Ovary (tissue), 9 donors: ENCODE data around the gene PIMREG. TPM values are rescaled to one million over a fixed set of nuclear protein-coding genes. Genes with fewer than 3 reads are reported as not detected.

Experiments
- DNase-seq, 5 donors: peaks; one replicate each; pipeline ENCODE4 v3.0.0-alpha.2; 2019 to 2020
- H3K27ac ChIP-seq, 2 donors: fragments of 200-600 bp; one replicate each; pipeline versions ENCODE4 v1.5.1 to v1.8.0; 2019 to 2022
- H3K27me3 ChIP-seq: fragments of 200-600 bp; one replicate; pipeline ENCODE4 v1.8.0; 2022
- H3K36me3 ChIP-seq: fragments of 200-600 bp; sonication (generic); one replicate; pipeline ENCODE4 v1.5.1; 2019
- H3K4me1 ChIP-seq: one replicate; pipeline ENCODE4 v1.8.1; 2013; ENCODE audit warnings: mild to moderate bottlenecking, moderate library complexity; ENCODE audit not compliant: insufficient read depth
- H3K4me3 ChIP-seq: fragments of 200-600 bp; sonication (generic); one replicate; pipeline ENCODE4 v1.5.1; 2017
- H3K9me3 ChIP-seq, 2 donors: fragments of 200-600 bp in 1 of 2; sonication (generic) in 1 of 2; one replicate each; pipeline versions ENCODE4 v1.5.1 to v1.8.1; 2013 to 2019; ENCODE audit warnings: mild to moderate bottlenecking in 1 of 2, moderate library complexity in 1 of 2
- CTCF ChIP-seq, 3 donors: fragments of 450-650 bp in 2 of 3; fragments of 200-600 bp in 1 of 3; IDR thresholded peaks; one replicate each; pipeline versions ENCODE4 v1.5.1 to v1.8.0; 2016 to 2022; ENCODE audit warnings: antibody characterized with exemption in 3 of 3, mild to moderate bottlenecking in 1 of 3
- EP300 ChIP-seq: sonication (generic); formaldehyde crosslinking; IDR thresholded peaks from one replicate; pipeline ENCODE4 v1.6.1; 2017; ENCODE audit warnings: antibody characterized with exemption
- POLR2A ChIP-seq: fragments of 450-650 bp; IDR thresholded peaks from one replicate; pipeline ENCODE4 v1.6.1; 2017; ENCODE audit warnings: antibody characterized with exemption, mild to moderate bottlenecking, moderate library complexity
- WGBS, 3 donors: extraction: QIAGEN DNeasy Blood & Tissue Kit in 1 of 3; methylation state at CpG; one replicate each; pipeline versions ENCODE4 v1.1.5 to v1.1.7; 2013 to 2017; 5-methylcytosine and 5-hydroxymethylcytosine counted together
- intact Hi-C, 4 donors: fragments of 100-400 bp; cut with DNase I; formaldehyde crosslinking; loops; one replicate each; pipeline versions ENCODE4 v1.11.0 to v1.15.1; 2022 to 2023
- polyA plus RNA-seq, 2 donors: library from polyadenylated mRNA; stranded (reverse); fragments of 200-250 nt in 1 of 2; fragments of 350-450 nt in 1 of 2; fragmentation: Illumina TruSeq in 1 of 2; extraction: RNeasy Lipid Tissue Mini Kit (QIAGEN cat#74804) in 1 of 2; gene quantifications; one replicate each; pipeline ENCODE4 v1.2.3, GENCODE V29; 2013 to 2014
- total RNA-seq, 7 donors: library from RNA; depleted of rRNA in 2 of 7; stranded (reverse); fragments of >200 nt in 2 of 7; fragmentation: NEBNext Ultra II Directional in 3 of 7; extraction: Animal tissue kit (Norgen Biotek cat#: 25700) in 3 of 7; gene quantifications; one replicate each; pipeline versions ENCODE4 v1.1.0 to v1.2.4, GENCODE V29; 2016 to 2023
- donor health status: DM: no; HTN: no; CAD: no; lungs with moderate emphysema.
- donor health status: DM: no; HTN: no; CAD: no.
- donor health status: Bipolar disorder and iron deficiency.
- donor health status: DM: yes; HTN: yes; CAD: no.
- donor health status: DM: no; HTN: no; CAD: no.
- donor health status: DM: yes; HTN: yes; CAD: no.

The PIMREG gene
- total and polyA plus RNA-seq, 9 donors = 0.20 to 4.7 (median 0.73) TPM; not detected in 1

GRCh38 chr17:6408735-6409134, 35.5 kb upstream of the PIMREG start:
- DNase-seq = no peak
- Histone ChIP-seq H3K27ac (no peak overlapping the region), H3K27me3 (no peaks in the 10 kb centered on the region), H3K9me3 (no peaks in the 10 kb centered on the region), H3K36me3 (no peaks in the 10 kb centered on the region), H3K4me1 (no peaks in the 10 kb centered on the region), H3K4me3 (no peak overlapping the region)
- no peak for TF ChIP-seq EP300
- no peak for TF ChIP-seq POLR2A
- TF ChIP-seq CTCF (IDR thresholded peaks at IDR 0.05) = no peak
- intact Hi-C loops = no loop called here
- WGBS, 3 donors = 48 to 65% (median 52%) methylated on average over 10 of the region's 10 CpGs

GRCh38 chr17:6413065-6413464, 31.2 kb upstream of the PIMREG start:
- intact Hi-C loops = no loop called here
- no peak overlapping the region for H3K4me3 ChIP-seq
- no peak overlapping the region for H3K27ac ChIP-seq
- no peaks in the 10 kb centered on the region for H3K36me3 ChIP-seq
- no peaks in the 10 kb centered on the region for H3K9me3 ChIP-seq
- no peak for DNase-seq
- no peaks in the 10 kb centered on the region for H3K27me3 ChIP-seq
- no peaks in the 10 kb centered on the region for H3K4me1 ChIP-seq
- no peak for TF ChIP-seq EP300
- no peak for TF ChIP-seq CTCF (IDR thresholded peaks at IDR 0.05)
- TF ChIP-seq POLR2A = no peak
- WGBS, 3 donors = 92 to 94% (median 92%) methylated on average over 1 of the region's 1 CpG

- Histone ChIP-seq H3K36me3 (no peaks in the 10 kb centered on the region), H3K4me1 (no peaks in the 10 kb centered on the region), H3K9me3 (no peaks in the 10 kb centered on the region), H3K27ac (no peak overlapping the region), H3K4me3 (no peak overlapping the region), H3K27me3 (no peaks in the 10 kb centered on the region)
- 64 to 74% (median 67%) methylated on average over 8 of the region's 8 CpGs for WGBS, 3 donors
- intact Hi-C loops = no loop called here
- no peak for DNase-seq
- TF ChIP-seq POLR2A (no peak), EP300 (no peak), CTCF (IDR thresholded peaks at IDR 0.05) (no peak)
Measured at GRCh38 chr17:6415616-6416015, 28.6 kb upstream of the PIMREG start.

GRCh38 chr17:6420173-6420641, 24.0 kb upstream of the PIMREG start:
- no peak overlapping the region for H3K4me3 ChIP-seq
- no peaks in the 10 kb centered on the region for H3K4me1 ChIP-seq
- TF ChIP-seq CTCF (IDR thresholded peaks at IDR 0.05) (no peak), POLR2A (no peak), EP300 (no peak)
- H3K9me3 ChIP-seq = no peaks in the 10 kb centered on the region
- H3K27me3 ChIP-seq = no peaks in the 10 kb centered on the region
- no peaks in the 10 kb centered on the region for H3K36me3 ChIP-seq
- no peak for DNase-seq
- H3K27ac ChIP-seq = no peak overlapping the region
- 11 to 16% (median 13%) methylated on average over 13 of the region's 13 CpGs for WGBS, 3 donors
- intact Hi-C loops = loop anchor here (2.0 to 5.0 kb wide), 3 partner anchors 825 to 833 kb away; no protein-coding TSS in a partner anchor
